SK-N-SH (cell line): ENCODE data around the gene CRYBG3. TPM values are rescaled to one million over a fixed set of nuclear protein-coding genes. Genes with fewer than 3 reads are reported as not detected.

Experiments used
- CTCF ChIA-PET: fragments of 300-600, 350-600 bp; formaldehyde crosslinking; extraction: SDS; loops from one replicate; lab custom pipeline; 2021; lab: Yijun Ruan, JAX
- POLR2A ChIA-PET: fragments of 350-600 bp; sonication (Branson Sonifier 250); formaldehyde crosslinking; extraction: SDS; loops from one replicate; lab custom pipeline; 2020; ENCODE audit warnings: antibody characterized with exemption, inconsistent platforms; lab: Yijun Ruan, JAX
- DNase-seq: peaks from one replicate; pipeline ENCODE4 v3.0.0; 2012
- H2AFZ ChIP-seq: fragments of 200-600 bp; sonication (generic); 2 replicates; pipeline ENCODE4 v1.8.1; 2016; ENCODE audit warnings: antibody characterized with exemption, mild to moderate bottlenecking, low read depth
- H3F3A ChIP-seq: fragments of 200-600 bp; sonication (generic); replicated peaks from 2 replicates; pipeline ENCODE3; 2016; ENCODE audit warnings: antibody characterized with exemption, mild to moderate bottlenecking; ENCODE audit not compliant: insufficient read depth
- H3K27ac ChIP-seq, 2 experiments: fragments of 200-500 bp in 1 of 2; fragments of 200-600 bp in 1 of 2; sonication (Bioruptor generic) in 1 of 2; sonication (generic), shearing (Covaris generic) in 1 of 2; 2 replicates each; pipeline versions ENCODE4 v1.5.1 to v1.6.1; 2014 to 2016; ENCODE audit warnings: low read depth in 2 of 2, inconsistent platforms in 1 of 2, low read length in 1 of 2, mild to moderate bottlenecking in 1 of 2, mixed read lengths in 1 of 2
- H3K27me3 ChIP-seq: fragments of 200-600 bp; sonication (generic), shearing (Covaris generic); 2 replicates; pipeline ENCODE4 v1.6.1; 2016; ENCODE audit warnings: mixed run types; ENCODE audit not compliant: insufficient read depth
- H3K36me3 ChIP-seq, 2 experiments: fragments of 200-500 bp in 1 of 2; fragments of 200-600 bp in 1 of 2; sonication (Bioruptor generic) in 1 of 2; sonication (generic) in 1 of 2; replicated peaks in 1 of 2; 2 replicates each; pipeline versions ENCODE3 to v1.5.1; 2014 to 2016; ENCODE audit warnings: low read length in 1 of 2, mild to moderate bottlenecking in 1 of 2; ENCODE audit not compliant: insufficient read depth in 2 of 2, control insufficient read depth in 1 of 2
- H3K4me1 ChIP-seq, 2 experiments: fragments of 200-500 bp in 1 of 2; fragments of 200-600 bp in 1 of 2; sonication (Bioruptor generic) in 1 of 2; sonication (generic), shearing (Covaris generic) in 1 of 2; 2 replicates each; pipeline versions ENCODE4 v1.5.1 to v1.6.1; 2014 to 2016; ENCODE audit warnings: low read depth in 1 of 2, low read length in 1 of 2, mixed run types in 1 of 2; ENCODE audit not compliant: insufficient read depth in 2 of 2, control insufficient read depth in 1 of 2
- H3K4me2 ChIP-seq: fragments of 200-600 bp; sonication (generic), shearing (Covaris generic); 2 replicates; pipeline ENCODE4 v1.6.1; 2017; ENCODE audit warnings: mixed run types
- H3K4me3 ChIP-seq, 2 experiments: fragments of 200-500 bp in 1 of 2; fragments of 200-600 bp in 1 of 2; sonication (Bioruptor generic) in 1 of 2; sonication (generic), shearing (Covaris generic) in 1 of 2; 2 replicates each; pipeline versions ENCODE4 v1.5.1 to v1.8.1; 2014 to 2016; ENCODE audit warnings: low read depth in 2 of 2, inconsistent platforms in 1 of 2, low read length in 1 of 2, mild to moderate bottlenecking in 1 of 2, mixed read lengths in 1 of 2, moderate library complexity in 1 of 2
- H3K79me2 ChIP-seq: fragments of 200-600 bp; sonication (generic); 2 replicates; pipeline ENCODE4 v1.8.1; 2017; ENCODE audit warnings: mild to moderate bottlenecking; ENCODE audit not compliant: insufficient read depth
- H3K9ac ChIP-seq: fragments of 200-600 bp; sonication (generic); 2 replicates; pipeline ENCODE4 v1.6.1; 2017; ENCODE audit warnings: mixed run types
- H3K9me2 ChIP-seq: fragments of 200-600 bp; sonication (generic); 2 replicates; pipeline ENCODE4 v1.6.1; 2017; ENCODE audit warnings: mixed run types
- H3K9me3 ChIP-seq: fragments of 200-600 bp; sonication (generic); 2 replicates; pipeline ENCODE4 v1.6.1; 2017; ENCODE audit warnings: mixed run types, mild to moderate bottlenecking, moderate library complexity
- H4K20me1 ChIP-seq: fragments of 200-600 bp; sonication (generic); 2 replicates; pipeline ENCODE4 v1.6.1; 2017; ENCODE audit warnings: mild to moderate bottlenecking, mixed run types; ENCODE audit not compliant: insufficient read depth
- CHD2 ChIP-seq: fragments of 150-350 bp; IDR thresholded peaks from 2 replicates; pipeline ENCODE4 v1.6.1; 2018; ENCODE audit warnings: low read length; ENCODE audit not compliant: partially characterized antibody
- ELF1 ChIP-seq: IDR thresholded peaks from 2 replicates; pipeline ENCODE4 v1.4.0; 2012
- FOSL2 ChIP-seq: IDR thresholded peaks from 2 replicates; pipeline ENCODE4 v1.4.0; 2012; ENCODE audit warnings: low read depth, mild to moderate bottlenecking, moderate library complexity, borderline replicate concordance
- NFIC ChIP-seq: IDR thresholded peaks from 2 replicates; pipeline ENCODE4 v1.4.0; 2012; ENCODE audit warnings: borderline replicate concordance
- NRF1 ChIP-seq: IDR thresholded peaks from 2 replicates; pipeline ENCODE4 v1.6.1; 2012; ENCODE audit warnings: low read depth, mild to moderate bottlenecking, low read length
- POLR2AphosphoS5 ChIP-seq: IDR thresholded peaks from 2 replicates; pipeline ENCODE4 v1.6.1; 2012; ENCODE audit warnings: low read depth, low read length
- SIN3A ChIP-seq: IDR thresholded peaks from 2 replicates; pipeline ENCODE4 v1.6.1; 2012; ENCODE audit warnings: low read depth, mild to moderate bottlenecking, low read length, moderate library complexity, borderline replicate concordance
- TAF1 ChIP-seq: IDR thresholded peaks from 2 replicates; pipeline ENCODE4 v1.6.1; 2012; ENCODE audit warnings: low read depth, mild to moderate bottlenecking, low read length, moderate library complexity, borderline replicate concordance
- TCF12 ChIP-seq: IDR thresholded peaks from 2 replicates; pipeline ENCODE4 v1.4.0; 2012
- WGBS: methylation state at CpG from one replicate; pipeline ENCODE4 v1.1.6; 2017; ENCODE audit warnings: low lambda C conversion rate; 5-methylcytosine and 5-hydroxymethylcytosine counted together
- polyA plus RNA-seq, 3 experiments: library from polyadenylated mRNA; depleted of rRNA; stranded (reverse); fragments of >200 nt; gene quantifications; 2 replicates each; pipeline ENCODE4 v1.2.3, GENCODE V29; 2012
- TF ChIP-seq, protein P1 (sequence below): fragments of 150-350 bp; IDR thresholded peaks from 2 replicates; pipeline ENCODE4 v1.6.1; 2017; ENCODE audit warnings: antibody characterized with exemption, low read length, low read depth, borderline replicate concordance
- TF ChIP-seq, protein P2 (sequence below): IDR thresholded peaks from 2 replicates; pipeline ENCODE4 v1.4.0; 2012; ENCODE audit warnings: low read depth
- TF ChIP-seq, protein P3 (sequence below): IDR thresholded peaks from 2 replicates; pipeline ENCODE4; 2012
- TF ChIP-seq, protein P4 (sequence below): fragments of 200-600 bp; sonication (generic); IDR thresholded peaks from 2 replicates; pipeline ENCODE4 v1.6.1; 2017; ENCODE audit warnings: antibody characterized with exemption, mild to moderate bottlenecking, moderate library complexity

CRYBG3 gene
- polyA plus RNA-seq, 1 of the 3 experiments (the other 2 are of a cell fraction), result 2.4 TPM

DNA sequence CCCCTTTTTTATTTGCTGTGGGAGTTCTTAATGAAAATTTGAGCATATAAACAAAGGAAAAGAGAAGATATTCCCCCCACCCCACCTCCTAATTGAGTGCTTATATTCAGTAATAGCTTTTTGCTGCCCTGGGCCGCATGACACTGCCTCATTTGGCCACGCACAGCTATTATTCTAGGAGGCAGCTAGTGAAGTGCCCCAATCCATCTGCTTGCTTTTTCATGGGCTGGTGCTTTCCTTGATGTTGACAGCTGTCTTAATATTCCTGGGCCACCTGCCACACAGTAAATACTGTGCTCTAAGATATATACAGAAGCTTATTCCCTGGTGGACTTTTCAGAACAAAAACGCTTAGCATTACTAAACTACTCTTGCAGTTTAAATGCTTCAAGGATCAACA lies 3.8 kb upstream of the CRYBG3 start:
- TF ChIP-seq, protein P1, sequence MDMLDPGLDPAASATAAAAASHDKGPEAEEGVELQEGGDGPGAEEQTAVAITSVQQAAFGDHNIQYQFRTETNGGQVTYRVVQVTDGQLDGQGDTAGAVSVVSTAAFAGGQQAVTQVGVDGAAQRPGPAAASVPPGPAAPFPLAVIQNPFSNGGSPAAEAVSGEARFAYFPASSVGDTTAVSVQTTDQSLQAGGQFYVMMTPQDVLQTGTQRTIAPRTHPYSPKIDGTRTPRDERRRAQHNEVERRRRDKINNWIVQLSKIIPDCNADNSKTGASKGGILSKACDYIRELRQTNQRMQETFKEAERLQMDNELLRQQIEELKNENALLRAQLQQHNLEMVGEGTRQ, result no peak
- no peak for TF ChIP-seq CHD2
- TF ChIP-seq, protein P2, sequence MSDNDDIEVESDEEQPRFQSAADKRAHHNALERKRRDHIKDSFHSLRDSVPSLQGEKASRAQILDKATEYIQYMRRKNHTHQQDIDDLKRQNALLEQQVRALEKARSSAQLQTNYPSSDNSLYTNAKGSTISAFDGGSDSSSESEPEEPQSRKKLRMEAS, result no peak
- no peak for TF ChIP-seq ELF1
- no peak for TF ChIP-seq NFIC
- no peak for TF ChIP-seq NRF1
- no peak for TF ChIP-seq TCF12
- TF ChIP-seq FOSL2, result no peak
- TF ChIP-seq POLR2AphosphoS5, result no peak
- TF ChIP-seq, protein P3, sequence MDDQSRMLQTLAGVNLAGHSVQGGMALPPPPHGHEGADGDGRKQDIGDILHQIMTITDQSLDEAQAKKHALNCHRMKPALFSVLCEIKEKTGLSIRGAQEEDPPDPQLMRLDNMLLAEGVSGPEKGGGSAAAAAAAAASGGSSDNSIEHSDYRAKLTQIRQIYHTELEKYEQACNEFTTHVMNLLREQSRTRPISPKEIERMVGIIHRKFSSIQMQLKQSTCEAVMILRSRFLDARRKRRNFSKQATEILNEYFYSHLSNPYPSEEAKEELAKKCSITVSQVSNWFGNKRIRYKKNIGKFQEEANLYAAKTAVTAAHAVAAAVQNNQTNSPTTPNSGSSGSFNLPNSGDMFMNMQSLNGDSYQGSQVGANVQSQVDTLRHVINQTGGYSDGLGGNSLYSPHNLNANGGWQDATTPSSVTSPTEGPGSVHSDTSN, result no peak
- TF ChIP-seq, all 33 proteins: peak for 0
- H3K9me2 ChIP-seq, result no peaks in the 10 kb centered on the region
- no peak overlapping the region for H3K4me2 ChIP-seq
- H3K27me3 ChIP-seq, result peaks cover 5% of the 10 kb centered on the region; the same call in 1 of the 2 replicates
- H3K79me2 ChIP-seq, result no peaks in the 10 kb centered on the region
- H4K20me1 ChIP-seq, result no peaks in the 10 kb centered on the region
- H3K4me1 ChIP-seq, result peaks cover 1 to 5% of the 10 kb centered on the region in 2 experiments; a peak in 3 of 4 replicates
- ChIA-PET POLR2A (no interaction called here), CTCF (interaction anchor here (2.3 kb wide), 1 partner anchor 205 kb away, joined by 11 read pairs; no protein-coding TSS in a partner anchor)
- H3K9ac ChIP-seq, result no peak overlapping the region
- no peak overlapping the region for H3K27ac ChIP-seq
- no peaks in the 10 kb centered on the region for H3K36me3 ChIP-seq
- no peak overlapping the region for H3K4me3 ChIP-seq
- WGBS, result 72% methylated on average over 3 of the region's 3 CpGs
- H2AFZ ChIP-seq, result no peak overlapping the region
- H3K9me3 ChIP-seq, result no peaks in the 10 kb centered on the region
- H3F3A ChIP-seq, result peaks cover 3% of the 10 kb centered on the region
- DNase-seq, result peak; percentile 17

DNA sequence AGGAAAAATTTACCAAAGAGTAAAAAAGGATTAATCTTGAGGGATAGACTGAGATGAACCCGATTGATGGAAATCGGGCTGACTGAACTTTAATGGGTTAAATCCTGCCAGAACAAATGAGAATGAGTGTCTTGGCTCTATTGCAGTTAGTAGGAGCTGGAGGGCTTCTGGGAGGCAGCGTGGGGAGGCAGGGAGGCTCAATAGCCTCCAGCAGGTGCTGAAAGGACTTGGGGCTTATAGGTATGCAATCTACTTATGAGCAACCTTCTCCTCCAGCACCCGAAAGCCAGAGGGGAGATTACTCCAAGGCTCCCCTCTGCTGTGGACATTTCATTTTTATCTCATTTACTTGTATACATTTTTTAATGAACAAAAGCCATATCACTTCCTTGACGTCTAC lies 1.0 kb upstream of the CRYBG3 start:
- peak overlapping the region; percentile 99 for H2AFZ ChIP-seq

More for the DNA sequence above, 1.0 kb upstream of the CRYBG3 start:
- peaks cover 5 to 8% of the 10 kb centered on the region in 2 experiments; a peak in 3 of 4 replicates for H3K4me1 ChIP-seq
- peaks cover 7% of the 10 kb centered on the region for H3K79me2 ChIP-seq
- H3F3A ChIP-seq, result peaks cover 3% of the 10 kb centered on the region
- no peak for TF ChIP-seq TAF1
- TF ChIP-seq, protein P1, result no peak
- no peak for TF ChIP-seq SIN3A
- TF ChIP-seq, protein P4, sequence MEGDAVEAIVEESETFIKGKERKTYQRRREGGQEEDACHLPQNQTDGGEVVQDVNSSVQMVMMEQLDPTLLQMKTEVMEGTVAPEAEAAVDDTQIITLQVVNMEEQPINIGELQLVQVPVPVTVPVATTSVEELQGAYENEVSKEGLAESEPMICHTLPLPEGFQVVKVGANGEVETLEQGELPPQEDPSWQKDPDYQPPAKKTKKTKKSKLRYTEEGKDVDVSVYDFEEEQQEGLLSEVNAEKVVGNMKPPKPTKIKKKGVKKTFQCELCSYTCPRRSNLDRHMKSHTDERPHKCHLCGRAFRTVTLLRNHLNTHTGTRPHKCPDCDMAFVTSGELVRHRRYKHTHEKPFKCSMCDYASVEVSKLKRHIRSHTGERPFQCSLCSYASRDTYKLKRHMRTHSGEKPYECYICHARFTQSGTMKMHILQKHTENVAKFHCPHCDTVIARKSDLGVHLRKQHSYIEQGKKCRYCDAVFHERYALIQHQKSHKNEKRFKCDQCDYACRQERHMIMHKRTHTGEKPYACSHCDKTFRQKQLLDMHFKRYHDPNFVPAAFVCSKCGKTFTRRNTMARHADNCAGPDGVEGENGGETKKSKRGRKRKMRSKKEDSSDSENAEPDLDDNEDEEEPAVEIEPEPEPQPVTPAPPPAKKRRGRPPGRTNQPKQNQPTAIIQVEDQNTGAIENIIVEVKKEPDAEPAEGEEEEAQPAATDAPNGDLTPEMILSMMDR, result no peak
- TF ChIP-seq ELF1, result no peak
- ChIA-PET POLR2A (interaction anchor here (1.2 kb wide), 1 partner anchor 151 kb away, joined by 3 read pairs; no protein-coding TSS in a partner anchor), CTCF (interaction anchor here (0.7 to 5.0 kb wide), 2 partner anchors 203 to 218 kb away, joined by 3 to 34 read pairs; no protein-coding TSS in a partner anchor)
- no peaks in the 10 kb centered on the region for H4K20me1 ChIP-seq
- no peaks in the 10 kb centered on the region for H3K36me3 ChIP-seq
- H3K27ac ChIP-seq, result no peak overlapping the region
- H3K4me2 ChIP-seq, result peak overlapping the region; percentile 90
- H3K9me2 ChIP-seq, result no peaks in the 10 kb centered on the region
- H3K4me3 ChIP-seq, result peak overlapping the region; percentile 91 to 93; a peak in 2 of 4 replicates
- peak overlapping the region; percentile 83; the same call in 1 of the 2 replicates for H3K9ac ChIP-seq
- DNase-seq, result no peak
- WGBS, result 83% methylated on average over 5 of the region's 5 CpGs
- peaks cover 5% of the 10 kb centered on the region; the same call in 1 of the 2 replicates for H3K27me3 ChIP-seq
- no peaks in the 10 kb centered on the region for H3K9me3 ChIP-seq
